H1 (cell line): ENCODE results near the gene ZNF575.

Experiments
- CHD1 ChIP-seq: IDR thresholded peaks from 2 replicates; pipeline ENCODE4 v1.6.1; 2012; ENCODE audit warnings: low read depth, low read length, improper control_type of control experiment
- CTCF ChIP-seq, 3 experiments: IDR thresholded peaks; 1 replicate in 2 of 3; 2 replicates in 1 of 3; pipeline versions ENCODE4 v1.5.1 to v1.6.1; 2011; ENCODE audit warnings: low read length in 3 of 3, mild to moderate bottlenecking in 3 of 3, inconsistent platforms in 2 of 3, low read depth in 1 of 3, moderate library complexity in 1 of 3; ENCODE audit not compliant: insufficient read depth in 1 of 3; ENCODE audit errors: control extremely low read depth in 1 of 3
- JUND ChIP-seq: IDR thresholded peaks from 2 replicates; pipeline ENCODE4 v1.6.1; 2011; ENCODE audit warnings: mild to moderate bottlenecking, improper control_type of control experiment, low read length

- TF ChIP-seq CHD1 (no peak), JUND (no peak), CTCF (IDR thresholded peaks at IDR 0.05; ENCODE audit: control extremely low read depth in 1 of 3, insufficient read depth in 1 of 3, low read depth in 1 of 3, low read length in 3 of 3) (no peak)
Measured at GRCh38 chr19:43501661-43502418, 31.1 kb upstream of the ZNF575 start.
